SK-N-SH treated with all-trans-retinoic acid at 6 μM for 48 hours (cell line): ENCODE data around the gene KRTAP4-12.
"Not testable (repeated sequence)": the region's sequence is repeated elsewhere in the genome, so short reads cannot be mapped to it uniquely, and the experiment has no call there.

Source experiments
- ATAC-seq: fragments of 200-7000 bp; cut with Tn5 transposase; 3 replicates; pipeline ENCODE4 v1.9.1; 2020; ENCODE audit warnings: mild to moderate bottlenecking, moderate library complexity
- ARNTL ChIP-seq: fragments of 450-650 bp; formaldehyde crosslinking; IDR thresholded peaks from 2 replicates; pipeline ENCODE4 v1.5.0; 2020; ENCODE audit warnings: low read depth, mild to moderate bottlenecking, moderate library complexity, borderline replicate concordance
- BACH2 ChIP-seq: fragments of 250-450 bp; sonication (Bioruptor Pico); IDR thresholded peaks from 2 replicates; pipeline ENCODE4 v1.9.0; 2021; ENCODE audit warnings: mild to moderate bottlenecking, borderline replicate concordance
- CSRNP3 ChIP-seq: fragments of 250-450 bp; sonication (Bioruptor Pico); IDR thresholded peaks from 2 replicates; pipeline ENCODE4 v1.5.1; 2021; ENCODE audit warnings: mild to moderate bottlenecking, moderate library complexity
- ESRRG ChIP-seq: fragments of 250-450 bp; sonication (Bioruptor Pico); IDR thresholded peaks from 2 replicates; pipeline ENCODE4 v1.6.1; 2021; ENCODE audit warnings: mild to moderate bottlenecking
- GLIS3 ChIP-seq: fragments of 250-450 bp; sonication (Bioruptor Pico); IDR thresholded peaks from 2 replicates; pipeline ENCODE4 v1.5.0; 2020; ENCODE audit warnings: mild to moderate bottlenecking, moderate library complexity
- OSR1 ChIP-seq: fragments of 250-450 bp; sonication (Bioruptor Pico); IDR thresholded peaks from 2 replicates; pipeline ENCODE4 v1.8.0; 2022; ENCODE audit warnings: moderate library complexity, mild to moderate bottlenecking, inconsistent platforms
- POU6F1 ChIP-seq: fragments of 250-450 bp; sonication (Bioruptor Pico); IDR thresholded peaks from 2 replicates; pipeline ENCODE4 v1.8.0; 2021; ENCODE audit warnings: low read depth, mild to moderate bottlenecking, moderate library complexity, borderline replicate concordance
- PPARA ChIP-seq: fragments of 250-450 bp; sonication (Bioruptor Pico); IDR thresholded peaks from 2 replicates; pipeline ENCODE4 v1.5.0; 2020; ENCODE audit warnings: mild to moderate bottlenecking, borderline replicate concordance
- RARB ChIP-seq: fragments of 250-450 bp; sonication (Bioruptor Pico); IDR thresholded peaks from 2 replicates; pipeline ENCODE4 v1.8.0; 2021; ENCODE audit warnings: mild to moderate bottlenecking, moderate library complexity
- SNAI2 ChIP-seq: fragments of 250-450 bp; sonication (Bioruptor Pico); IDR thresholded peaks from 2 replicates; pipeline ENCODE4 v1.5.0; 2020; ENCODE audit warnings: mild to moderate bottlenecking, moderate library complexity
- TCF4 ChIP-seq: fragments of 250-450 bp; sonication (Bioruptor Pico); IDR thresholded peaks from 2 replicates; pipeline ENCODE4 v1.8.0; 2021; ENCODE audit warnings: mild to moderate bottlenecking, moderate library complexity, borderline replicate concordance
- TOX ChIP-seq: fragments of 250-450 bp; sonication (Bioruptor Pico); IDR thresholded peaks from 2 replicates; pipeline ENCODE4 v1.8.0; 2021; ENCODE audit warnings: mild to moderate bottlenecking, moderate library complexity, borderline replicate concordance
- TSHZ2 ChIP-seq: fragments of 250-450 bp; sonication (Bioruptor Pico); IDR thresholded peaks from 2 replicates; pipeline ENCODE4 v1.5.0; 2020; ENCODE audit warnings: mild to moderate bottlenecking, moderate library complexity
- ZC3H10 ChIP-seq: fragments of 250-450 bp; sonication (Bioruptor Pico); IDR thresholded peaks from 2 replicates; pipeline ENCODE4 v1.5.1; 2021; ENCODE audit warnings: mild to moderate bottlenecking, moderate library complexity
- ZFP3 ChIP-seq: fragments of 250-450 bp; sonication (Bioruptor Pico); IDR thresholded peaks from 2 replicates; pipeline ENCODE4 v1.5.0; 2020; ENCODE audit warnings: mild to moderate bottlenecking, moderate library complexity
- ZFP30 ChIP-seq: fragments of 450-650 bp; formaldehyde crosslinking; IDR thresholded peaks from 2 replicates; pipeline ENCODE4 v1.5.0; 2022; ENCODE audit warnings: mild to moderate bottlenecking, moderate library complexity
- ZNF565 ChIP-seq: fragments of 450-650 bp; formaldehyde crosslinking; conservative IDR thresholded peaks from 2 replicates; pipeline ENCODE4 v1.5.0; 2020; ENCODE audit warnings: low read depth, mild to moderate bottlenecking, moderate library complexity
- ZNF70 ChIP-seq: fragments of 450-650 bp; formaldehyde crosslinking; IDR thresholded peaks from 2 replicates; pipeline ENCODE4 v1.5.0; 2020; ENCODE audit warnings: mild to moderate bottlenecking, moderate library complexity
- ZNF8 ChIP-seq: fragments of 450-650 bp; formaldehyde crosslinking; IDR thresholded peaks from 2 replicates; pipeline ENCODE4 v1.5.0; 2020; ENCODE audit warnings: mild to moderate bottlenecking, moderate library complexity
- TF ChIP-seq, protein P1 (sequence below): fragments of 250-450 bp; sonication (Bioruptor Pico); IDR thresholded peaks from 2 replicates; pipeline ENCODE4 v1.5.1; 2020; ENCODE audit warnings: low read depth, mild to moderate bottlenecking, moderate library complexity
- TF ChIP-seq, protein P2 (sequence below): fragments of 250-450 bp; sonication (Bioruptor Pico); IDR thresholded peaks from 2 replicates; pipeline ENCODE4 v1.8.0; 2020; ENCODE audit warnings: mild to moderate bottlenecking, moderate library complexity, borderline replicate concordance

Gene KRTAP4-12

DNA sequence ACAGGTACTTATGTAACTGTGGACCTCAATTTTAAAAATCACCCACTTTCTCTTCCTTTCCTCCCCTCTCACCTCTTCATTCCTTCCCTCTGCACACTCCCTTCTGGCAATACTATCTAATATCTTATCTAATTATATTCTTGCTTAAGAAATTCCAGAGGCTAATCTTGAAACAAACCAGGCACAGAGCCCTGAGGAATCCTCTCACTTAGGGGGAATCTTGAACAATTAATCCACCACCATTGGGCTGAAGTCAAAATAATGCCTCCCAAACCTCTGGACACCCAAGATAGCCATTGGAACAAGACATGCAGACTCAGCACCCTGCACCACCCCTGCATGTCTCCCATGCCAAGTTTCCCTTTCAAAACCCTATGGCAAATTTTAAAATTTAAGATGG lies 17.4 kb upstream of the KRTAP4-12 start:
- no peak for ATAC-seq
- TF ChIP-seq POU6F1 (CRISPR knock-in tag) (no peak), CSRNP3 (no peak), OSR1 (no peak), GLIS3 (CRISPR knock-in tag) (no peak), ZNF8 (CRISPR knock-in tag) (no peak)
- TF ChIP-seq, all 23 proteins: peak for 0

DNA sequence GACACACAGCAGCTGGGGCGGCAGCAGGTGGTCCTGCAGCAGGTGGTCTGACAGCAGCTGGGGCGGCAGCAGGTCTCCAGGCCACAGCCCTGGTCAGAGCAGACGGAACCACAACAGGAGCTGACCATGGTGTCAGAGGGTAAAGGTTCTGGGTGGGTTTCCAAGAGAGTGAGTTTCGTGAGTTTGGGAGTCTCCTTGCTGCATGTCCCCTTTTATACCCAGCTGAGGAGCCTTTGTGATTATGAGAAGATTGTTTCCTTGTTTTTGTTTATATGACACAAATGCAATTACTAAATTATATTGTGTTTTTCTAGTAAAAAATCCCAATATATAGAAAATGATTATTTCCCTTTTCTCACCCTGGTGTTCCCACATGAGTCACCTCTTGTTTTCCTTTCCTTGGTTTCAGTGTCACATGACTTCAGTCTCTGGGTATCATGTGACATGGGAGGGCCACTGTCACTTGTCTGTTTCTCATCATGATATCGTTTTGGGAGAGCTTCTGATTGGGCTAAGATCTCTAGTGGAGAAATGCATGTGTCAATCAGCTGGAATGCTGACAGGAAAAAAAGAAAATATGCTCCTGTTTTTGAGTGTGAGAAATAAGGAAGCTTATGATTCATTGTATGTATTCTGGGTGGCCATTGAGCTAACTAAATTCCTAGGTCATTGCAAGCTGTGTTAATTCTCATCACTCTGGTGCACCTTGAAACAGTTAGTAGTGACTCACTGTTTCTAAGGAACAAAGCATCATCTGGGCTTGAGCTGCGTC lies 16.6 kb upstream of the KRTAP4-12 start, which contains the start of gene KRTAP4-6:
KRTAP4-6 (minus strand) TSS at position 185 of the 772 bp plus-strand sequence; CDS start at position 128, 57 bp downstream.
- no peak for ATAC-seq
- TF ChIP-seq ZNF8 (CRISPR knock-in tag) (no peak), SNAI2 (CRISPR knock-in tag) (no peak), TOX (no peak), ZFP30 (CRISPR knock-in tag) (no peak), ZFP3 (CRISPR knock-in tag) (no peak), ESRRG (CRISPR knock-in tag) (no peak), CSRNP3 (no peak), ZC3H10 (CRISPR knock-in tag) (no peak), OSR1 (no peak), ZNF70 (CRISPR knock-in tag) (no peak), BACH2 (CRISPR knock-in tag) (no peak), RARB (no peak), TSHZ2 (CRISPR knock-in tag) (no peak), PPARA (no peak), TCF4 (CRISPR knock-in tag) (no peak), GLIS3 (CRISPR knock-in tag) (no peak), ARNTL (CRISPR knock-in tag) (no peak), ZNF565 (CRISPR knock-in tag) (no peak)
- TF ChIP-seq, protein P1, sequence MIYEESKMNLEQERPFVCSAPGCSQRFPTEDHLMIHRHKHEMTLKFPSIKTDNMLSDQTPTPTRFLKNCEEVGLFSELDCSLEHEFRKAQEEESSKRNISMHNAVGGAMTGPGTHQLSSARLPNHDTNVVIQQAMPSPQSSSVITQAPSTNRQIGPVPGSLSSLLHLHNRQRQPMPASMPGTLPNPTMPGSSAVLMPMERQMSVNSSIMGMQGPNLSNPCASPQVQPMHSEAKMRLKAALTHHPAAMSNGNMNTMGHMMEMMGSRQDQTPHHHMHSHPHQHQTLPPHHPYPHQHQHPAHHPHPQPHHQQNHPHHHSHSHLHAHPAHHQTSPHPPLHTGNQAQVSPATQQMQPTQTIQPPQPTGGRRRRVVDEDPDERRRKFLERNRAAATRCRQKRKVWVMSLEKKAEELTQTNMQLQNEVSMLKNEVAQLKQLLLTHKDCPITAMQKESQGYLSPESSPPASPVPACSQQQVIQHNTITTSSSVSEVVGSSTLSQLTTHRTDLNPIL (CRISPR knock-in tag): no peak
- TF ChIP-seq, protein P2, sequence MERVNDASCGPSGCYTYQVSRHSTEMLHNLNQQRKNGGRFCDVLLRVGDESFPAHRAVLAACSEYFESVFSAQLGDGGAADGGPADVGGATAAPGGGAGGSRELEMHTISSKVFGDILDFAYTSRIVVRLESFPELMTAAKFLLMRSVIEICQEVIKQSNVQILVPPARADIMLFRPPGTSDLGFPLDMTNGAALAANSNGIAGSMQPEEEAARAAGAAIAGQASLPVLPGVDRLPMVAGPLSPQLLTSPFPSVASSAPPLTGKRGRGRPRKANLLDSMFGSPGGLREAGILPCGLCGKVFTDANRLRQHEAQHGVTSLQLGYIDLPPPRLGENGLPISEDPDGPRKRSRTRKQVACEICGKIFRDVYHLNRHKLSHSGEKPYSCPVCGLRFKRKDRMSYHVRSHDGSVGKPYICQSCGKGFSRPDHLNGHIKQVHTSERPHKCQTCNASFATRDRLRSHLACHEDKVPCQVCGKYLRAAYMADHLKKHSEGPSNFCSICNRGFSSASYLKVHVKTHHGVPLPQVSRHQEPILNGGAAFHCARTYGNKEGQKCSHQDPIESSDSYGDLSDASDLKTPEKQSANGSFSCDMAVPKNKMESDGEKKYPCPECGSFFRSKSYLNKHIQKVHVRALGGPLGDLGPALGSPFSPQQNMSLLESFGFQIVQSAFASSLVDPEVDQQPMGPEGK: no peak

- not testable (repeated sequence) for ATAC-seq
Measured at GRCh38 chr17:41139865-41140264, 15.9 kb upstream of the KRTAP4-12 start.
